K562 (cell line): Measurements from ENCODE around the gene SNX12. TPM values are rescaled to one million over a fixed set of nuclear protein-coding genes. Genes with fewer than 3 reads are reported as not detected.

Experiments
- ATAC-seq: fragments of 200-7000 bp; cut with Tn5 transposase; 3 replicates; pipeline ENCODE4 v1.9.1; 2020; ENCODE audit warnings: moderate library complexity
- BruUV-seq: library from RNA; stranded (reverse); fragments of 400-500 nt; replicated peaks from 2 replicates; lab custom pipeline; 2021; lab: Mats Ljungman, UMichigan
- CTCF ChIA-PET: fragments of 300-600 bp; formaldehyde crosslinking; extraction: SDS; loops from one replicate; lab custom pipeline; 2021; ENCODE audit warnings: low intra/inter-chr PET ratio; lab: Yijun Ruan, JAX
- POLR2A ChIA-PET: fragments of 300-600, 350-650 bp; sonication (Branson Sonifier 250); formaldehyde crosslinking; extraction: SDS; loops from one replicate; lab custom pipeline; 2021; ENCODE audit warnings: antibody characterized with exemption, inconsistent platforms; lab: Yijun Ruan, JAX
- DNase-seq, 4 experiments: peaks; one replicate each; pipeline versions ENCODE4 v3.0.0 to v3.0.0-alpha.2; 2011 to 2018; ENCODE audit warnings: low spot score in 3 of 4, mixed read lengths in 3 of 4; ENCODE audit errors: extremely low read depth in 1 of 4
- FAIRE-seq: peaks from 2 replicates; lab custom pipeline; 2011; peaks lifted over from hg19 to GRCh38; lab: Jason Lieb, UNC
- H2AFZ ChIP-seq: 2 replicates; pipeline ENCODE4 v1.6.0; 2011; ENCODE audit warnings: low read depth, low read length, control low read depth, inconsistent platforms
- H3K27ac ChIP-seq: fragments of 200-600 bp; 3 replicates; pipeline ENCODE4 v1.8.0; 2011; ENCODE audit warnings: low read depth, mild to moderate bottlenecking, control low read depth, inconsistent platforms, low read length, moderate library complexity, mixed read lengths; ENCODE audit errors: extremely low read depth
- H3K27me3 ChIP-seq, 2 experiments: fragments of 300-600 bp in 1 of 2; 2 replicates in 1 of 2; 3 replicates in 1 of 2; pipeline versions ENCODE4 v1.6.0 to v1.8.0; 2011; ENCODE audit warnings: inconsistent platforms in 2 of 2, low read length in 2 of 2, mild to moderate bottlenecking in 1 of 2, mixed read lengths in 1 of 2, moderate library complexity in 1 of 2; ENCODE audit not compliant: control insufficient read depth in 2 of 2, insufficient read depth in 2 of 2
- H3K36me3 ChIP-seq: fragments of 300-600 bp; 3 replicates; pipeline ENCODE4 v1.8.0; 2011; ENCODE audit warnings: mild to moderate bottlenecking, low read length, inconsistent platforms; ENCODE audit not compliant: control insufficient read depth, insufficient read depth
- H3K4me1 ChIP-seq, 2 experiments: fragments of 200-600 bp in 1 of 2; replicated peaks in 1 of 2; 2 replicates in 1 of 2; 3 replicates in 1 of 2; pipeline versions ENCODE4 v1.5.1 to v1.8.0; 2011; ENCODE audit warnings: inconsistent platforms in 2 of 2, low read length in 2 of 2, mild to moderate bottlenecking in 1 of 2, mixed read lengths in 1 of 2, moderate library complexity in 1 of 2; ENCODE audit not compliant: control insufficient read depth in 2 of 2, insufficient read depth in 2 of 2
- H3K4me2 ChIP-seq: 2 replicates; pipeline ENCODE4 v1.6.1; 2011; ENCODE audit warnings: low read length, control low read depth, inconsistent platforms, mixed read lengths; ENCODE audit not compliant: insufficient read depth
- H3K4me3 ChIP-seq: fragments of 200-600 bp; sonication (generic), shearing (Covaris generic); 2 replicates; pipeline ENCODE4 v1.5.1; 2016; ENCODE audit warnings: control low read depth, inconsistent platforms
- H3K79me2 ChIP-seq: fragments of 200-600 bp; 3 replicates; pipeline ENCODE4 v1.8.0; 2011; ENCODE audit warnings: low read length, inconsistent platforms; ENCODE audit not compliant: control insufficient read depth, insufficient read depth
- H3K9ac ChIP-seq, 2 experiments: 2 replicates each; pipeline versions ENCODE4 v1.6.0 to v1.6.1; 2011; ENCODE audit warnings: low read depth in 2 of 2, low read length in 2 of 2, control low read depth in 1 of 2, inconsistent platforms in 1 of 2, mild to moderate bottlenecking in 1 of 2, mixed read lengths in 1 of 2; ENCODE audit not compliant: insufficient read depth in 1 of 2
- H3K9me1 ChIP-seq: one replicate; pipeline ENCODE4 v1.6.0; 2011; ENCODE audit warnings: inconsistent platforms, mild to moderate bottlenecking, low read length, moderate library complexity; ENCODE audit not compliant: control insufficient read depth, insufficient read depth
- H3K9me3 ChIP-seq: replicated peaks from 2 replicates; pipeline ENCODE4 v1.5.1; 2011; ENCODE audit warnings: low read depth, low read length, inconsistent platforms; ENCODE audit not compliant: control insufficient read depth, insufficient read depth
- H4K20me1 ChIP-seq: replicated peaks from 2 replicates; pipeline ENCODE4 v1.6.1; 2011; ENCODE audit warnings: low read length, inconsistent platforms, mixed read lengths; ENCODE audit not compliant: control insufficient read depth, insufficient read depth
- CBX5 ChIP-seq: IDR thresholded peaks from 2 replicates; pipeline ENCODE4 v1.6.1; 2014; ENCODE audit warnings: low read depth, borderline replicate concordance
- EGR1 ChIP-seq: fragments of 450-650 bp; conservative IDR thresholded peaks from 2 replicates; pipeline ENCODE4 v1.6.1; 2017; ENCODE audit warnings: mild to moderate bottlenecking
- HIVEP1 ChIP-seq: fragments of 250-450 bp; sonication (Bioruptor Pico); IDR thresholded peaks from 2 replicates; pipeline ENCODE4 v1.4.0; 2020; ENCODE audit warnings: mild to moderate bottlenecking
- NR2C2 ChIP-seq, 2 experiments: fragments of 200-800 bp in 1 of 2; sonication (Bioruptor generic) in 1 of 2; sonication (generic) in 1 of 2; formaldehyde crosslinking in 1 of 2; IDR thresholded peaks; 2 replicates each; pipeline versions ENCODE4 v1.6.1 to v1.8.0; 2016 to 2022; ENCODE audit warnings: mild to moderate bottlenecking in 1 of 2, missing compliant biosample characterization in 1 of 2, missing genetic modification characterization in 1 of 2, missing genetic modification reagents in 1 of 2
- TAF1 ChIP-seq: IDR thresholded peaks from 2 replicates; pipeline ENCODE4 v1.6.1; 2011; ENCODE audit warnings: mild to moderate bottlenecking, low read length, moderate library complexity; ENCODE audit not compliant: insufficient read depth, control insufficient read depth, severe bottlenecking; ENCODE audit errors: extremely low read depth
- ZNF354B ChIP-seq: fragments of 250-450 bp; sonication (Bioruptor Pico); IDR thresholded peaks from 2 replicates; pipeline ENCODE4 v1.4.0; 2020
- ZNF589 ChIP-seq: fragments of 200-800 bp; sonication (Bioruptor generic); IDR thresholded peaks from 2 replicates; pipeline ENCODE4 v1.6.1; 2016; ENCODE audit warnings: low read depth, missing genetic modification characterization, missing compliant biosample characterization
- ZNF785 ChIP-seq: fragments of 250-450 bp; sonication (Bioruptor Pico); IDR thresholded peaks from 2 replicates; pipeline ENCODE4 v1.4.0; 2020; ENCODE audit warnings: mild to moderate bottlenecking
- WGBS: fragments of 100-300 bp; shearing (Covaris generic); methylation state at CpG from one replicate; pipeline ENCODE4 v1.1.6; 2016; ENCODE audit warnings: low coverage, mixed read lengths; ENCODE audit not compliant: insufficient coverage; ENCODE audit errors: missing lambda C conversion rate; 5-methylcytosine and 5-hydroxymethylcytosine counted together
- in situ Hi-C: fragments of 300-500 bp; cut with MboI; formaldehyde crosslinking; loops from 4 replicates; pipeline ENCODE4 v1.15.0; 2018; ENCODE audit warnings: inconsistent platforms, mixed read lengths
- intact Hi-C: fragments of 100-400 bp; cut with micrococcal nuclease; formaldehyde crosslinking; loops from 2 replicates; pipeline ENCODE4 v1.14.2; 2022
- polyA plus RNA-seq, 8 experiments: library from polyadenylated mRNA; depleted of rRNA in 4 of 8; stranded (reverse) in 5 of 8; unstranded in 3 of 8; fragments of >200 nt; fragmentation: Nextera tagmentation in 2 of 8; fragmentation: Illumina TruSeq in 1 of 8; extraction: Ambion mirVana in 2 of 8; extraction: Trizol in 1 of 8; gene quantifications; 2 replicates each; pipeline versions ENCODE4 v1.2.1 to v1.2.3, GENCODE V29; 2011 to 2014; ENCODE audit warnings: inconsistent platforms in 1 of 8, missing spikeins in 1 of 8
- total RNA-seq, 7 experiments: library from RNA; depleted of rRNA in 6 of 7; stranded (reverse); fragments of >200 nt in 6 of 7; fragmentation: Illumina TruSeq in 2 of 7; extraction: Trizol in 2 of 7; gene quantifications; 2 replicates each; pipeline versions ENCODE4 v1.2.1 to v1.2.3, GENCODE V29; 2011 to 2021; ENCODE audit warnings: low replicate concordance in 1 of 7
- TF ChIP-seq, protein P1 (sequence below), 2 experiments: fragments of 450-650 bp in 1 of 2; sonication (generic) in 1 of 2; formaldehyde crosslinking in 1 of 2; IDR thresholded peaks in 1 of 2; conservative IDR thresholded peaks in 1 of 2; 2 replicates each; pipeline versions ENCODE4 v1.6.1 to v1.8.1; 2016 to 2023; ENCODE audit warnings: mild to moderate bottlenecking in 2 of 2, moderate library complexity in 2 of 2, inconsistent platforms in 1 of 2, missing genetic modification reagents in 1 of 2
- TF ChIP-seq, protein P2 (sequence below): fragments of 250-450 bp; sonication (Bioruptor Pico); IDR thresholded peaks from 2 replicates; pipeline ENCODE4 v1.5.0; 2020; ENCODE audit warnings: mild to moderate bottlenecking

The SNX12 gene
- total and polyA plus RNA-seq, 9 of the 15 experiments (the other 6 are each of a cell fraction or from before 2014, with no cell fraction given) = 12.7 to 50.3 (median 37.1) TPM

DNA sequence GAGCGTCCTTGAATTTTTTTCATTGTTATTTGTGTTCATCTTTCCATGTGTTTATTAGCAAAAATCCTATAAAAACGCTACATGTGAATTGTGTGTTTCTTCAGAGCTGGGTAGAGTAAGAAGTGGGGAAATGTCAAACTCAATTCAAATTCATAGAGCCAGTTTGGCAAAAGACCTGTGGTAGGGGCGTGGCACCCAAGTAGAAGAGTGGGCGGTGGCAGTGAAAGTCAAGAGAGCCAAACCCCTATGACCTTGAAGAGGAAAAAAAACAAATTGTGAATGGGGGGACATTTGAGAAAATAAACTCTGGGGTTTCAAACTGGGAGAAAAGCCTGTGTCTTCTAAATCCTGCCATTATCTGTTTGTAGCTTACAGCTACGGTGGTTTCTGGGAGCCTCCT lies 23.1 kb upstream of the SNX12 start:
- no peaks in the 10 kb centered on the region for H3K36me3 ChIP-seq
- in situ Hi-C loops = no loop called here
- TF ChIP-seq EGR1 (peak; percentile 31; the same call in 1 of the 2 replicates), HIVEP1 (CRISPR knock-in tag) (no peak)
- TF ChIP-seq, all 486 proteins: peak for 1
- intact Hi-C loops = no loop called here
- Histone ChIP-seq H3K4me1 (peaks cover 9 to 13% of the 10 kb centered on the region in 2 experiments; a peak in 4 of 5 replicates), H4K20me1 (no peaks in the 10 kb centered on the region), H2AFZ (no peak overlapping the region), H3K4me3 (no peak overlapping the region), H3K79me2 (peaks cover 2% of the 10 kb centered on the region; the same call in 2 of the 3 replicates), H3K9me3 (no peaks in the 10 kb centered on the region), H3K27me3 (no peaks in the 10 kb centered on the region), H3K4me2 (no peak overlapping the region), H3K27ac (no peak overlapping the region), H3K9ac (no peak overlapping the region), H3K9me1 (no peaks in the 10 kb centered on the region)
- DNase-seq (no peak), ATAC-seq (no peak), FAIRE-seq (no peak)
- POLR2A ChIA-PET = interaction anchor here (0.8 kb wide), 2 partner anchors 11 to 15 kb away, joined by 3 read pairs; no protein-coding TSS in a partner anchor
- no TSS peak for BruUV-seq
- 26% methylated on average over 5 of the region's 5 CpGs for WGBS
- CTCF ChIA-PET = no interaction called here

DNA sequence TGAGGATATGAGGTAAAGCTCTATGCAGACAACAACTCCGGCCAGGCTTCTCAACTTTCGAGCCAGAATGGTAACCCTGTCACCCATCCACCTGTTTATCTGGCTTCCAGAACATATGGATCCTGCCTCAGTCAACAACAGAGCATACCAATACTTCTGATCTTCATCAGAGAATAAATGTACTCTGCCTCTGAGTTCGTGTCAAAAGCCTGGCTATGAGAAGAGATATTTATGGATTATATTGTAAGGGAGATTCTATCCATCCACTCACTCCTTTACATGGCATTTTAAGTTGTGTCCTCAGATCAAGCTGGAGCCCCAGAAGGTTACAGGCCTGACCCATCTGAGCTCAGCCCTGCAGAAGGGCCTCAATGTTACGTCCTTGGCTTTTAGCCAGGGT lies 17.8 kb upstream of the SNX12 start:
- H3K9me3 ChIP-seq = no peaks in the 10 kb centered on the region
- H3K9ac ChIP-seq = peak overlapping the region in 1 of 2 experiments; percentile 26; a peak in 1 of 4 replicates
- H4K20me1 ChIP-seq = no peaks in the 10 kb centered on the region
- no peaks in the 10 kb centered on the region for H3K79me2 ChIP-seq
- intact Hi-C loops = no loop called here
- ATAC-seq (no peak), FAIRE-seq (no peak), DNase-seq (no peak)
- no TSS peak for BruUV-seq
- H3K4me3 ChIP-seq = no peak overlapping the region
- CTCF ChIA-PET = no interaction called here
- H3K36me3 ChIP-seq = no peaks in the 10 kb centered on the region
- no peak overlapping the region for H3K27ac ChIP-seq
- WGBS = 18% methylated on average over 2 of the region's 4 CpGs
- no peaks in the 10 kb centered on the region for H3K9me1 ChIP-seq
- H3K4me1 ChIP-seq = no peaks in the 10 kb centered on the region; a peak in 2 of 5 replicates
- no peak overlapping the region for H2AFZ ChIP-seq
- POLR2A ChIA-PET = interaction anchor here (0.7 kb wide), 1 partner anchor 11 kb away, joined by 3 read pairs; no protein-coding TSS in a partner anchor
- in situ Hi-C loops = no loop called here
- H3K27me3 ChIP-seq = no peaks in the 10 kb centered on the region
- H3K4me2 ChIP-seq = no peak overlapping the region
- TF ChIP-seq ZNF354B (no peak), ZNF785 (CRISPR knock-in tag) (no peak), TAF1 (no peak), ZNF589 (CRISPR knock-in tag) (no peak), CBX5 (no peak), NR2C2 (CRISPR knock-in tag; IDR thresholded peaks at IDR 0.05) (no peak), NR2C2 (tag; IDR thresholded peaks at IDR 0.05) (no peak)
- TF ChIP-seq, protein P1, sequence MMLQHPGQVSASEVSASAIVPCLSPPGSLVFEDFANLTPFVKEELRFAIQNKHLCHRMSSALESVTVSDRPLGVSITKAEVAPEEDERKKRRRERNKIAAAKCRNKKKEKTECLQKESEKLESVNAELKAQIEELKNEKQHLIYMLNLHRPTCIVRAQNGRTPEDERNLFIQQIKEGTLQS (IDR thresholded peaks at IDR 0.05) = no peak
- TF ChIP-seq, protein P1 (CRISPR knock-in tag; conservative IDR thresholded peaks at IDR 0.05) = no peak
- TF ChIP-seq, protein P2, sequence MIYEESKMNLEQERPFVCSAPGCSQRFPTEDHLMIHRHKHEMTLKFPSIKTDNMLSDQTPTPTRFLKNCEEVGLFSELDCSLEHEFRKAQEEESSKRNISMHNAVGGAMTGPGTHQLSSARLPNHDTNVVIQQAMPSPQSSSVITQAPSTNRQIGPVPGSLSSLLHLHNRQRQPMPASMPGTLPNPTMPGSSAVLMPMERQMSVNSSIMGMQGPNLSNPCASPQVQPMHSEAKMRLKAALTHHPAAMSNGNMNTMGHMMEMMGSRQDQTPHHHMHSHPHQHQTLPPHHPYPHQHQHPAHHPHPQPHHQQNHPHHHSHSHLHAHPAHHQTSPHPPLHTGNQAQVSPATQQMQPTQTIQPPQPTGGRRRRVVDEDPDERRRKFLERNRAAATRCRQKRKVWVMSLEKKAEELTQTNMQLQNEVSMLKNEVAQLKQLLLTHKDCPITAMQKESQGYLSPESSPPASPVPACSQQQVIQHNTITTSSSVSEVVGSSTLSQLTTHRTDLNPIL (CRISPR knock-in tag) = no peak
